CD4-positive, alpha-beta T cell treated with Interleukin-6 at 100 ng/mL for 8 hours (primary cell): Measurements from ENCODE around the gene EEF2KMT.
"Not testable (repeated sequence)": the region's sequence is repeated elsewhere in the genome, so short reads cannot be mapped to it uniquely, and the experiment has no call there.

Experiments used
- DNase-seq: peaks from one replicate; pipeline ENCODE4 v3.0.0-alpha.2; 2020; ENCODE audit warnings: mixed read lengths, low spot score

EEF2KMT gene

GRCh38 chr16:5070431-5071186 is 27.0 kb downstream of the EEF2KMT start:
- DNase-seq: no peak

GRCh38 chr16:5069854-5070253 is 27.7 kb downstream of the EEF2KMT start:
- DNase-seq: no peak

- DNase-seq: no peak
These were observed 28.5 kb downstream of the EEF2KMT start for GRCh38 chr16:5069048-5069447.

GRCh38 chr16:5066511-5066910 is 31.1 kb downstream of the EEF2KMT start:
- DNase-seq: no peak

- no peak for DNase-seq
These were observed 31.8 kb downstream of the EEF2KMT start, which contains the start of gene C16orf89 for GRCh38 chr16:5065813-5066212. Gene C16orf89, minus strand, starts transcription at chr16:5065956. Its CDS starts 48 bp downstream, at chr16:5065908.

- DNase-seq: no peak
These were observed 32.3 kb downstream of the EEF2KMT start for GRCh38 chr16:5065326-5065725.

GRCh38 chr16:5064915-5065314 is 32.7 kb downstream of the EEF2KMT start:
- no peak for DNase-seq

- DNase-seq: no peak
These were observed 34.5 kb downstream of the EEF2KMT start for GRCh38 chr16:5062790-5063765.

GRCh38 chr16:5062051-5062450 is 35.5 kb downstream of the EEF2KMT start:
- DNase-seq: no peak

GRCh38 chr16:5060073-5060641 is 37.4 kb downstream of the EEF2KMT start:
- DNase-seq: no peak

GRCh38 chr16:5059386-5060072 is 38.1 kb downstream of the EEF2KMT start:
- no peak for DNase-seq

- DNase-seq: no peak
These were observed 39.1 kb downstream of the EEF2KMT start for GRCh38 chr16:5058476-5058875.

GRCh38 chr16:5056352-5056751 is 41.2 kb downstream of the EEF2KMT start:
- peak; percentile 24 for DNase-seq

GRCh38 chr16:5054876-5055865 is 42.4 kb downstream of the EEF2KMT start:
- DNase-seq: no peak

- DNase-seq: no peak
These were observed 50.7 kb downstream of the EEF2KMT start for GRCh38 chr16:5046914-5047313.

- no peak for DNase-seq
These were observed 52.0 kb downstream of the EEF2KMT start for GRCh38 chr16:5045499-5046115.

- DNase-seq: not testable (repeated sequence)
These were observed 53.0 kb downstream of the EEF2KMT start for GRCh38 chr16:5044581-5044980.

GRCh38 chr16:5044011-5044540 is 53.5 kb downstream of the EEF2KMT start:
- DNase-seq: no peak

- no peak for DNase-seq
These were observed 54.9 kb downstream of the EEF2KMT start for GRCh38 chr16:5042574-5043171.
